Measurements from ENCODE around the gene KCTD10. TPM values are rescaled to one million over a fixed set of nuclear protein-coding genes. Genes with fewer than 3 reads are reported as not detected.
"Not testable (repeated sequence)": the region's sequence is repeated elsewhere in the genome, so short reads cannot be mapped to it uniquely, and the experiment has no call there.

The KCTD10 gene
- polyA plus RNA-seq, 6 donors from 2014 or later: 15.6 to 19.8 (median 17.1) TPM

- H3K4me1 Mint-ChIP-seq: peaks cover 0 to 10% (median 0%) of the 10 kb centered on the region in 3 donors
- no peaks in the 10 kb centered on the region for H3K9me3 Mint-ChIP-seq
- peaks cover 13 to 19% of the 10 kb centered on the region in 2 donors for H3K36me3 Mint-ChIP-seq
- DNase-seq (no peak), ATAC-seq (ENCODE audit: low read depth in 2 of 2) (no peak)
- no peak overlapping the region for H3K4me3 Mint-ChIP-seq
- H3K27me3 Mint-ChIP-seq: no peaks in the 10 kb centered on the region
- no peak overlapping the region for H3K27ac Mint-ChIP-seq
Observed at GRCh38 chr12:109448272-109448671, 28.8 kb downstream of the KCTD10 start.

DNA sequence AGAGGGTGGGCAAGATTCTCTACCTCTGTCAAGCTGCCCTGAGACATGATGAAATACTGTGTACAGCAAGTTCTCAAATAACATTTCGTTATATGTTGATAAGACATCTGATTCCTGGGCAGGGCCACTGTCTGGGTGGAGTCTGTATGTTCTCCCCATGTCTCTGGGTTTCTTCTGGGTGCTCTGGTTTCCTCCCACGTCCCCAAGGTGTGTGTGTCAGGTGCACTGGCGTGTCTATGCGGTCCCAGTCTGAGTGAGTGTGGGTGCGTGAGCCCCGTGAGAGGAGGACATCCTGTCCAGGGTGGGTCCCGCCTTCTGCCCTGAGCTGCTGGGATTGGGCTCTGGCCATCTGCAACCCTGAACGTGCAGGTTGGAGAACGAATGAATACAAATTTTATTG is 29.6 kb downstream of the KCTD10 start:
- DNase-seq (no peak), ATAC-seq (ENCODE audit: low read depth in 2 of 2) (no peak)
- Mint-ChIP-seq H3K9me3 (no peaks in the 10 kb centered on the region), H3K27ac (peak overlapping the region in 2 of 6 donors; percentile 39 to 42), H3K36me3 (peaks cover 12 to 19% of the 10 kb centered on the region in 2 donors), H3K27me3 (no peaks in the 10 kb centered on the region), H3K4me3 (no peak overlapping the region), H3K4me1 (peaks cover 0 to 10% (median 0%) of the 10 kb centered on the region in 3 donors)

- no peak overlapping the region for H3K4me3 Mint-ChIP-seq
- peaks cover 12 to 13% of the 10 kb centered on the region in 2 donors for H3K36me3 Mint-ChIP-seq
- H3K4me1 Mint-ChIP-seq: peaks cover 0 to 10% (median 0%) of the 10 kb centered on the region in 3 donors
- H3K27me3 Mint-ChIP-seq: no peaks in the 10 kb centered on the region
- peak overlapping the region in 2 of 6 donors; percentile 4 to 32 for H3K27ac Mint-ChIP-seq
- no peak for DNase-seq
- no peak for ATAC-seq (ENCODE audit: low read depth in 2 of 2)
- H3K9me3 Mint-ChIP-seq: no peaks in the 10 kb centered on the region
Observed at GRCh38 chr12:109446869-109447268, 30.2 kb downstream of the KCTD10 start.

GRCh38 chr12:109445191-109445609 is 31.9 kb downstream of the KCTD10 start:
- Mint-ChIP-seq H3K27ac (no peak overlapping the region), H3K4me1 (peaks cover 0 to 3% (median 3%) of the 10 kb centered on the region in 3 donors), H3K36me3 (peaks cover 3 to 12% of the 10 kb centered on the region in 2 donors), H3K27me3 (no peaks in the 10 kb centered on the region), H3K4me3 (no peak overlapping the region), H3K9me3 (no peaks in the 10 kb centered on the region)
- DNase-seq (no peak), ATAC-seq (ENCODE audit: low read depth in 2 of 2) (no peak)

- peaks cover 0 to 3% (median 0%) of the 10 kb centered on the region in 3 donors for H3K4me1 Mint-ChIP-seq
Observed at GRCh38 chr12:109444259-109444658, 32.8 kb downstream of the KCTD10 start.

DNA sequence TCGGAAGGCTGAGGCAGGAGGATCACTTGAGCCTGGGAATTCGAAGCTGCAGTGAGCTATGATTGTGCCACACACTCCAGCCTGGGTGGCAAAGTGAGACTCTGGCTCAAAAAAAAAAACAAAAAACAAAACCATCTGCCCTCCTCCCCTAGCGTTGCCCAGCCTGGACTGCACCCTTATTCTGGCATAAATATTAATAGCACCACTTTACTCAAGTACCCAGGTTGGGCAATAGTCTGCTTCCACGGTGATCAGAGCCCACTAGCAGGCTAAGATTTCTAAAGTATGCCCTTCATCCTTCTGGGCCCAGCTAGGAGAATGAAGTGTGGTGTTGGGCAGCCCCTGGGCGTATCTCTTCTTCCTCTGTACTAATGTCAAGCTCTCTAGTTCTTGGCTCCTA is 33.3 kb downstream of the KCTD10 start:
- Mint-ChIP-seq H3K4me3 (no peak overlapping the region), H3K27me3 (no peaks in the 10 kb centered on the region), H3K9me3 (no peaks in the 10 kb centered on the region), H3K36me3 (peaks cover 0 to 12% of the 10 kb centered on the region in 2 donors), H3K27ac (peak overlapping the region in 1 of 6 donors; percentile 9), H3K4me1 (peaks cover 0 to 3% (median 0%) of the 10 kb centered on the region in 3 donors)
- ATAC-seq (ENCODE audit: low read depth in 2 of 2) (no peak), DNase-seq (no peak)

More at GRCh38 chr12:109444259-109444658, 32.8 kb downstream of the KCTD10 start:
- no peaks in the 10 kb centered on the region for H3K27me3 Mint-ChIP-seq
- no peak for ATAC-seq (ENCODE audit: low read depth in 2 of 2)
- H3K4me3 Mint-ChIP-seq: no peak overlapping the region
- H3K27ac Mint-ChIP-seq: peak overlapping the region in 1 of 6 donors; percentile 61
- H3K9me3 Mint-ChIP-seq: no peaks in the 10 kb centered on the region
- H3K36me3 Mint-ChIP-seq: peaks cover 0 to 12% of the 10 kb centered on the region in 2 donors
- no peak for DNase-seq

GRCh38 chr12:109440851-109441490 is 36.1 kb downstream of the KCTD10 start:
- no peak for ATAC-seq (ENCODE audit: low read depth in 2 of 2)
- Mint-ChIP-seq H3K36me3 (peaks cover 0 to 11% of the 10 kb centered on the region in 2 donors), H3K4me3 (no peak overlapping the region), H3K27me3 (no peaks in the 10 kb centered on the region), H3K4me1 (peaks cover 0 to 3% (median 0%) of the 10 kb centered on the region in 3 donors), H3K9me3 (no peaks in the 10 kb centered on the region), H3K27ac (no peak overlapping the region)
- DNase-seq: no peak

DNA sequence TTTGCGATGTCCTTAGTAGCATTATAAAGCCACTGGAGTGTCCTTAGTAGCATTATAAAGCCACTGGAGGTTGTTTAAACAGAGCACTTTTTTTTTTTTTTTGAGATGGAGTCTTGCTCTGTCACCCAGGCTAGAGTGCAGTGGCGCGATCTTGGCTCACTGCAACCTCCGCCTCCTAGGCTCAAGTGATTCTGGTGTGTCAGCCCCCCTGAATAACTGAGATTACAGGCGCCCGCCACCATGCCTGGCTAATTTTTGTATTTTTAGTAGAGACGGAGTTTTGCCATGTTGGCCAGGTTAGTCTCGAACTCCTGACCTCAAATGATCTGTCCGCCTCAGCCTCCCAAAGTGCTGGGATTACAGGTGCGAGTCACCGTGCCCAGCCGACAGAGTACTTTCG is 37.1 kb downstream of the KCTD10 start:
- not testable (repeated sequence) for H3K27ac Mint-ChIP-seq; ATAC-seq (ENCODE audit: low read depth in 2 of 2); H3K4me3 Mint-ChIP-seq; DNase-seq; H3K36me3 Mint-ChIP-seq; H3K27me3 Mint-ChIP-seq; H3K4me1 Mint-ChIP-seq; H3K9me3 Mint-ChIP-seq

GRCh38 chr12:109439181-109439580 is 37.9 kb downstream of the KCTD10 start:
- Mint-ChIP-seq H3K36me3 (no peaks in the 10 kb centered on the region), H3K9me3 (no peaks in the 10 kb centered on the region), H3K4me3 (no peak overlapping the region), H3K4me1 (peaks cover 0 to 3% (median 0%) of the 10 kb centered on the region in 3 donors), H3K27me3 (no peaks in the 10 kb centered on the region), H3K27ac (no peak overlapping the region)
- DNase-seq (no peak), ATAC-seq (ENCODE audit: low read depth in 2 of 2) (no peak)

DNA sequence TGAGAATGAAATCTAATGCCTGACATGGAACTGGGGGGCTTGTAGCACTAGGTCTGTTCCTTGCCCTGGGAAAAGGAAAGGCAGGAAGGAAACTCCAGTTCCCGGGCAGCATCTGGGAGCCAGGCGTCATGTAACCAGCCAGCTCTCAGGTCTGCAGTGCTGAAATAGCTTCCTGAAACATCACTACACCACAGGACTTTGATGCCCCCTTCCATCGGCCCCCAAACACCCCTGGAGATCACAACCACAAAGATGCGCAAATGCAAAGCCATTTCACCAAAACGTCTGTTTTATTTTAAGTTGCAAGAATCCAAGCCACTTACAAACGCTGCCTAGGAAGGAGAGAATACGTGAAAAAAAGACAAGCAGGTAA is 40.9 kb downstream of the KCTD10 start:
- DNase-seq (no peak), ATAC-seq (ENCODE audit: low read depth in 2 of 2) (no peak)
- H3K4me1 Mint-ChIP-seq: peaks cover 9 to 10% (median 10%) of the 10 kb centered on the region in 3 donors
- H3K36me3 Mint-ChIP-seq: no peaks in the 10 kb centered on the region
- H3K9me3 Mint-ChIP-seq: no peaks in the 10 kb centered on the region
- no peaks in the 10 kb centered on the region for H3K27me3 Mint-ChIP-seq
- H3K27ac Mint-ChIP-seq: no peak overlapping the region
- no peak overlapping the region for H3K4me3 Mint-ChIP-seq

DNA sequence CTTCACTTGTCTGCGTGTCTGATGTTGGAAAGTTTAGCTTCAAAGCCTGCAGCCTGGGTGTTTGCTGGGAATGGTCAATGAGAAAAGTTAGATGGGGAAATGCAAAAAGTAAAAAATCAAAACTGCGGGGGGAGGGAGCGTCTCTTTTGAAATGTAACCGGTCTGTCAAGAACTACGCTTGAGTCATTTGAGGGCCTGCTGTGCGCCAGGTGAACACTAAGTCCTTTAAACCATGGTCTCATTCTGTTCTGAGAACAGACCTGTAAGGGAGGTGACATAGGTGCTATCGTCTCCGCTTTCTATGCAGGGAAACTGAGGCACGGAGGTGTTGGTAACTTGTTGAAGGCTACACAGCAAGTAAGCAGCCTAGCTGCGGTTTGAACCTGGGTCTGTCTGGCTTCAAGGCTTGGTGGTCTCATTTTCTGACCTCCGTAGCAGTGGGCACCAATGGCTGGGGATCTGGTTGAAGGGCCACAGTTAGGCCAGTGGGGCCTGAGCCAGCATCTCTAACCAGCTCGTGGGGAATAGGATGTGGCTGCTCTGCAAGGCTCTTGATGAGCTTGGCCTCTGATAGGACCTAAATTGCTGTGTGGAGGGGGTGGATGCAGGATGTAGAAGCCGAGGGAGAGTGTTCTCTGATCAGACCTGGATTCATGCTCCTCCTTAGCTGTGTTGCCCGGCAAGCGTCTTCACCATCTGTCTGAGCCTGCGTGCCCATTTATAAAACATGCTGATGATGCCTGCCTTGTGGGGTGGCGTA is 41.5 kb downstream of the KCTD10 start:
- ATAC-seq (ENCODE audit: low read depth in 2 of 2) (no peak), DNase-seq (no peak)
- Mint-ChIP-seq H3K4me3 (no peak overlapping the region), H3K27me3 (no peaks in the 10 kb centered on the region), H3K4me1 (peaks cover 9 to 10% (median 10%) of the 10 kb centered on the region in 3 donors), H3K36me3 (no peaks in the 10 kb centered on the region), H3K27ac (peak overlapping the region in 2 of 6 donors; percentile 57 to 82), H3K9me3 (no peaks in the 10 kb centered on the region)

GRCh38 chr12:109434582-109434981 is 42.5 kb downstream of the KCTD10 start:
- H3K27me3 Mint-ChIP-seq: no peaks in the 10 kb centered on the region
- H3K27ac Mint-ChIP-seq: no peak overlapping the region
- H3K4me3 Mint-ChIP-seq: no peak overlapping the region
- H3K9me3 Mint-ChIP-seq: peaks cover 0 to 4% (median 0%) of the 10 kb centered on the region in 7 donors
- H3K4me1 Mint-ChIP-seq: peaks cover 7 to 10% (median 9%) of the 10 kb centered on the region in 3 donors
- ATAC-seq (ENCODE audit: low read depth in 2 of 2): no peak
- H3K36me3 Mint-ChIP-seq: no peaks in the 10 kb centered on the region
- no peak for DNase-seq

DNA sequence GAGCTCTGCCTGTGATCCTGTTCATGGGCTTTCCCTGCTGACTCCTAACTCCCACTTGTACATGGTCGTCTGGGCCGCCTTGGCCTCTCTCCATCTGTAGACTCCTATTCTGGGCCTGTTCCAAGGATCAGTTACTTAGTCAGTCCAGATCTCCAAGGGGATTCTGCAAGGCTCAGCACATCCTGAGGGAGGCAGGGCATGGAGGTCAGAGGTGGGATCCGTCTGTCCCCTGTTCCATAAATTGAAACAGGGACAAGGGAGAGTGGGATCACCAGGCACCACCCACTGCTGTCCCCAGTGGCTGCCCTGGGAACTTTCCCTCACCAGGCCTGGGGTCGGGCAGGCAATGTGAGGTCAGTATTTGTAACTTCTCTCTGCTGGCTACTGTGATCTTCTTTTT is 43.5 kb downstream of the KCTD10 start:
- Mint-ChIP-seq H3K27ac (no peak overlapping the region), H3K4me1 (peaks cover 7 to 10% (median 9%) of the 10 kb centered on the region in 3 donors), H3K36me3 (no peaks in the 10 kb centered on the region), H3K4me3 (peak overlapping the region in 1 of 8 donors; percentile 53), H3K9me3 (peaks cover 0 to 8% (median 0%) of the 10 kb centered on the region in 7 donors), H3K27me3 (no peaks in the 10 kb centered on the region)
- ATAC-seq (ENCODE audit: low read depth in 2 of 2) (no peak), DNase-seq (no peak)

GRCh38 chr12:109432842-109433304 is 44.2 kb downstream of the KCTD10 start:
- H3K9me3 Mint-ChIP-seq: peaks cover 0 to 8% (median 0%) of the 10 kb centered on the region in 7 donors
- ATAC-seq (ENCODE audit: low read depth in 2 of 2) (peak; percentile 54 to 64), DNase-seq (peak; percentile 45)
- H3K4me3 Mint-ChIP-seq: peak overlapping the region in 4 of 8 donors; percentile 46 to 78 (median 58)
- H3K27me3 Mint-ChIP-seq: no peaks in the 10 kb centered on the region
- peak overlapping the region in 3 of 6 donors; percentile 32 to 66 (median 57) for H3K27ac Mint-ChIP-seq
- H3K36me3 Mint-ChIP-seq: no peaks in the 10 kb centered on the region
- peaks cover 7 to 10% (median 9%) of the 10 kb centered on the region in 3 donors for H3K4me1 Mint-ChIP-seq

Data from naive B cell (primary cell).